ENCODE data around the gene TNMD. TPM values are rescaled to one million over a fixed set of nuclear protein-coding genes. Genes with fewer than 3 reads are reported as not detected.

The TNMD gene
- not detected in 5 replicates for total RNA-seq (2022; extraction: Qiagen RNA extraction)

GRCh38 chrX:100584611-100585010 lies at the start of gene TNMD:
TNMD (plus strand) TSS chrX:100584936; CDS start chrX:100585019, 83 bp downstream.

DNA sequence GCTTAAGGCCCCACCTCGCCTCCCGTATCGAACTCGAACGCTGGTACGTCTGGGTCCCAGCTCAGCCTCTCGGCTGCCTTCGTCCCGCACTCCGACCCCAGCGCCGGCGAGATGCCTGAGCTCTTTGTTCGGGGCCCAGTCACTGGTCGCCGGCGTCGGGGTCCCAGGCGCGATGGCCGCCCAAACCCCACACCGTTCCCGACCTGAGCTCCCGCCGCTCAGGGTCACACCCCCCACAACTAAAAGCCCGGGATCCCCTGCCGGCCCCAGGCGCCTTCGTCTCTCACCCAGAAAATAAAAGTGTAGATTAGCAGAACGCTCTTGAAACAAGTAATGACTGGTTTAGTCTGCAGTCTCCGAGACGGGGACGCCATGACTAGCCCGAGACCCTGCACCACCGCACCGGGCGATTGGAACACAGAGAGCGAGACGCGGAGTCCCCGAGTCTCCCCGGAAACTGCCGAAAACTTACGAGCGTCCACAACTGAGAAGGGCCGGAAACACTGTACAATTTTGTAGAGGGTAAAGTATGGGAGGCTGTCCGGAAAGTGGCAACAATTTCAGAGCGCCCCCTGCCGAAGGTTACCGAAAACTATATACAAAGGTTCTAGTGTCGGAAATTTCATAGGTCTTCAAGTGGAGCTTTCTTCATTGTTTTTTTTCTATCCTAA lies 51.7 kb downstream of the TNMD start, which contains the start of gene TSPAN6:
Gene TSPAN6, minus strand, starts transcription at position 486 of the 671 bp plus-strand sequence. Its CDS starts 112 bp downstream, at position 374.

DNA sequence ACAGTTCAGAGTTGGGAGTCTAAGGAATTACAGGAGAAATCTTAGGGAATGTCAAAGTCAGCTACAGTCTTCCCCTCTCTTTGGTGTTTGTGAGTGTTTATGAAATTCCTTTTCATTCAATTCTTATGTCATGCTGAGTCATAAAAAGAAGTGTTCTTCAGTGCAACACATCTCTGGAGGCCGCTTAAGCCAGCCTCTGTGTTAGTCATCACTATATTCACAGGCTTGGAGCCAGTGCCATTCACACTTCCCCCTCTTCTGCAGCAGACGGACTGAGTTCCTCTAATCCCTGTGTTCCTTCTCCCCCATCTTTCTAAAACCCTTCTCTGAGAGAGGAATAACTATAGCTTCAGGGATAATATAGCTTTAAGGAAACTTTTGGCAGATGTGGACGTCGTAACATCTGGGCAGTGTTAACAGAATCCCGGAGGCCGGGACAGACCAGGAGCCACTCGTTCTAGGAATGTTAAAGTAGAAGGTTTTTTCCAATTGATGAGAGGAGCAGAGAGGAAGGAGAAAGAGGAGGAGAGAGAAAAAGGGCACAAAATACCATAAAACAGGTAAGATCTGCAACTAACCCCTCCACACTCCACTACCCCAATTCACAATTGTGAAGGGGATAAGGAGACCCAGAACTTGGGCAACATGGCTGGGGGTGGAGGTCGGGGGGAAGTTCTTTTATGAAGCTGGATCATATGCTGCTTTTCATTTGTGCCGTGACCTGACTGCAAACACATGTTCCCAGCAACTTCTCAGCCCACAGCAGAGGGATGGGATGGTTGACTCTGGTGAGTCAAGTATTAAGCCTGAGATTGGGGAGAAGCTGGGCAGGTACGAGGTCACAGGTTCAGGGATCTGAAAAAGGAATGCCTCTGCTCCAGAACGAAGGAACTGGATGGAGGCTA lies 59.5 kb downstream of the TNMD start, which contains the start of gene SRPX2:
Gene SRPX2, plus strand, starts transcription at position 244 of the 905 bp plus-strand sequence. CDS start 2,124 bp downstream, outside the sequence.

Other genes with a start within 250 kb of the TNMD start
- 0.01 to 0.16 TPM (median 0.03 TPM) in 5 replicates for gene PCDH19, start 174.7 kb upstream of the TNMD start, total RNA-seq (2022; extraction: Qiagen RNA extraction)
- 36.9 to 44.4 TPM (median 38.1 TPM) in 5 replicates for gene TSPAN6, start 51.9 kb downstream of the TNMD start, total RNA-seq (2022; extraction: Qiagen RNA extraction)
- 2.3 to 2.9 TPM (median 2.4 TPM) in 5 replicates for gene SRPX2, start 59.3 kb downstream of the TNMD start, total RNA-seq (2022; extraction: Qiagen RNA extraction)
- 2.3 to 4.7 TPM (median 2.8 TPM) in 5 replicates for gene SYTL4, start 147.2 kb downstream of the TNMD start, total RNA-seq (2022; extraction: Qiagen RNA extraction)
- gene CSTF2, start 235.5 kb downstream of the TNMD start, total RNA-seq (2022; extraction: Qiagen RNA extraction) = 31.0 to 37.5 TPM (median 32.6 TPM) in 5 replicates